Endometrium (tissue), 2 donors: Measurements from ENCODE around the gene TMEM143.
"Not testable (repeated sequence)": the region's sequence is repeated elsewhere in the genome, so short reads cannot be mapped to it uniquely, and the experiment has no call there.

Experiments
- FAIRE-seq: peaks from 2 replicates; lab custom pipeline; 2012; peaks lifted over from hg19 to GRCh38; lab: Jason Lieb, UNC
- donor health status: control.
- donor health status: control.

The TMEM143 gene

GRCh38 chr19:48391100-48392005, 27.6 kb upstream of the TMEM143 start, which contains the start of gene KDELR1:
Gene KDELR1 (minus strand): TSS chr19:48391551. CDS start chr19:48391358, 193 bp downstream.
- no peak for FAIRE-seq

GRCh38 chr19:48390188-48391099, 26.7 kb upstream of the TMEM143 start:
- FAIRE-seq, result peak; percentile 95

GRCh38 chr19:48386981-48387380, 23.2 kb upstream of the TMEM143 start:
- no peak for FAIRE-seq

- no peak for FAIRE-seq
Measured at GRCh38 chr19:48385461-48386087, 21.8 kb upstream of the TMEM143 start.

GRCh38 chr19:48382286-48382685, 18.5 kb upstream of the TMEM143 start:
- FAIRE-seq, result no peak

GRCh38 chr19:48381178-48381950, 17.6 kb upstream of the TMEM143 start:
- FAIRE-seq, result no peak

GRCh38 chr19:48379058-48379457, 15.3 kb upstream of the TMEM143 start:
- no peak for FAIRE-seq

- no peak for FAIRE-seq
Measured at GRCh38 chr19:48378194-48378570, 14.4 kb upstream of the TMEM143 start.

- FAIRE-seq, result no peak
Measured at GRCh38 chr19:48373567-48373966, 9.8 kb upstream of the TMEM143 start.

- FAIRE-seq, result no peak
Measured at GRCh38 chr19:48372904-48373303, 9.2 kb upstream of the TMEM143 start.

GRCh38 chr19:48371771-48372170, 8.0 kb upstream of the TMEM143 start:
- not testable (repeated sequence) for FAIRE-seq

GRCh38 chr19:48371367-48371766, 7.6 kb upstream of the TMEM143 start:
- FAIRE-seq, result no peak

- FAIRE-seq, result no peak
Measured at GRCh38 chr19:48370955-48371354, 7.2 kb upstream of the TMEM143 start.

GRCh38 chr19:48368936-48369335, 5.2 kb upstream of the TMEM143 start:
- no peak for FAIRE-seq

- FAIRE-seq, result no peak
Measured at GRCh38 chr19:48367855-48368254, 4.1 kb upstream of the TMEM143 start.

- FAIRE-seq, result no peak
Measured at GRCh38 chr19:48365602-48366001, 1.9 kb upstream of the TMEM143 start.

GRCh38 chr19:48364598-48365348, 1.0 kb upstream of the TMEM143 start:
- FAIRE-seq, result no peak

- FAIRE-seq, result no peak
Measured at GRCh38 chr19:48363500-48363809, 285 bp downstream of the TMEM143 start.

- peak; percentile 65 for FAIRE-seq
Measured at GRCh38 chr19:48362716-48363499, 832 bp downstream of the TMEM143 start.

- no peak for FAIRE-seq
Measured at GRCh38 chr19:48361912-48362311, 1.8 kb downstream of the TMEM143 start.
